KMS-11 (cell line): ENCODE results near the gene THAP9.

Source experiments
- H2AFZ ChIP-seq: fragments of 200-600 bp; sonication (generic); 2 replicates; pipeline ENCODE4 v1.6.1; 2016; ENCODE audit warnings: antibody characterized with exemption, mixed run types, low read depth
- H3K27ac ChIP-seq: fragments of 200-600 bp; sonication (generic); 2 replicates; pipeline ENCODE4 v1.6.1; 2016; ENCODE audit warnings: mild to moderate bottlenecking, mixed run types
- H3K27me3 ChIP-seq: fragments of 200-600 bp; sonication (generic); 2 replicates; pipeline ENCODE4 v1.6.1; 2017; ENCODE audit warnings: mild to moderate bottlenecking, low read depth, mixed run types, moderate library complexity; ENCODE audit not compliant: insufficient read depth
- H3K36me3 ChIP-seq: fragments of 200-600 bp; sonication (generic); 2 replicates; pipeline ENCODE4 v1.6.1; 2017; ENCODE audit warnings: mild to moderate bottlenecking, mixed run types; ENCODE audit not compliant: insufficient read depth
- H3K4me1 ChIP-seq: fragments of 200-600 bp; sonication (generic); 2 replicates; pipeline ENCODE4 v1.6.1; 2016; ENCODE audit warnings: mild to moderate bottlenecking, low read depth, mixed run types; ENCODE audit not compliant: poor library complexity, severe bottlenecking
- H3K4me2 ChIP-seq: fragments of 200-600 bp; sonication (generic); 2 replicates; pipeline ENCODE4 v1.7.0; 2016; ENCODE audit warnings: mild to moderate bottlenecking, mixed run types
- H3K4me3 ChIP-seq: fragments of 200-600 bp; sonication (generic); IDR thresholded peaks from 2 replicates; pipeline ENCODE4 v1.6.1; 2017; ENCODE audit warnings: low read depth, low read length, mixed read lengths; ENCODE audit not compliant: insufficient read depth
- H3K79me2 ChIP-seq: fragments of 200-600 bp; sonication (generic); 2 replicates; pipeline ENCODE4 v1.6.1; 2016; ENCODE audit warnings: low read depth, mixed run types; ENCODE audit not compliant: insufficient read depth
- H3K9ac ChIP-seq: fragments of 200-600 bp; sonication (generic); 2 replicates; pipeline ENCODE4 v1.6.1; 2016; ENCODE audit warnings: mild to moderate bottlenecking, mixed run types
- H4K20me1 ChIP-seq: fragments of 200-600 bp; sonication (generic); 2 replicates; pipeline ENCODE4 v1.6.1; 2016; ENCODE audit warnings: mild to moderate bottlenecking, mixed run types; ENCODE audit not compliant: insufficient read depth
- TF ChIP-seq, protein P1 (sequence below): fragments of 200-600 bp; sonication (generic); conservative IDR thresholded peaks from 2 replicates; pipeline ENCODE4 v1.6.1; 2017; ENCODE audit warnings: low read depth, mild to moderate bottlenecking, antibody characterized with exemption, low read length, moderate library complexity, mixed read lengths

Gene THAP9

DNA sequence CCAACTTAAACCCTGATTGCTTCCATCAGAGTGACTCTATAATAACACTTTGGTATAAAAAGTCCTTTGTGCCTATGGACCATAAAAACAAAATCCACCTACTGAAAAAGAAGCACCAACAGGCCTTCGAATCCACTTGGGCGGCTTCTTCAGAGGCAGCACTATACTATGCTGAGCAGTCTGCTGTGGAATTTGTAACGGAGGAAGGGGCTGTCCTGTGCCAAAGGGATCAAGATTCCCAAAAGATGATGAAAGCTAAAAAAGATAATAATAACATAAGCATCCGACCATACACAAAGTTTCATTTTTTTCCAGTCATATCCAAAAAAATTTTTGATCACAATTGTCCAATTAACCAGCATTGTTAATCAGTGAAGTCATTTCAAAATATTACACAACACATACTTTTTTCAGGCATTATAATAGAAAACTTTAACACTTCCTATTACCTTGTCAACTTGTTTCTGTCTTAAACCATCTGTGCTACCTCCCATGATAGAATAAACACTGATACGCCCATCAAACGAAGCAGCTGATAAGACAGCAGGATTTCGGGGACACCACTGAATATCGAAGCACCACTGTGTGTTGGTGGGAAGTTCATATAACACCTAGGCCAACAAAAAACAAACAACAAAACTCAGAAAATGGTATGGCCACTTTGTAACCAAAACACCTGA, 33.7 kb upstream of the THAP9 start:
- H3K4me2 ChIP-seq, result peak overlapping the region; percentile 31; the same call in 1 of the 2 replicates
- peaks cover 14% of the 10 kb centered on the region; the same call in 1 of the 2 replicates for H3K36me3 ChIP-seq

GRCh38 chr4:82868572-82868971, 32.0 kb upstream of the THAP9 start:
- no peak overlapping the region for H3K27ac ChIP-seq
- no peaks in the 10 kb centered on the region for H3K79me2 ChIP-seq
- no peaks in the 10 kb centered on the region for H4K20me1 ChIP-seq
- H3K4me3 ChIP-seq, result no peak overlapping the region
- H3K4me1 ChIP-seq, result peaks cover 40% of the 10 kb centered on the region
- H3K4me2 ChIP-seq, result no peak overlapping the region
- TF ChIP-seq, protein P1, sequence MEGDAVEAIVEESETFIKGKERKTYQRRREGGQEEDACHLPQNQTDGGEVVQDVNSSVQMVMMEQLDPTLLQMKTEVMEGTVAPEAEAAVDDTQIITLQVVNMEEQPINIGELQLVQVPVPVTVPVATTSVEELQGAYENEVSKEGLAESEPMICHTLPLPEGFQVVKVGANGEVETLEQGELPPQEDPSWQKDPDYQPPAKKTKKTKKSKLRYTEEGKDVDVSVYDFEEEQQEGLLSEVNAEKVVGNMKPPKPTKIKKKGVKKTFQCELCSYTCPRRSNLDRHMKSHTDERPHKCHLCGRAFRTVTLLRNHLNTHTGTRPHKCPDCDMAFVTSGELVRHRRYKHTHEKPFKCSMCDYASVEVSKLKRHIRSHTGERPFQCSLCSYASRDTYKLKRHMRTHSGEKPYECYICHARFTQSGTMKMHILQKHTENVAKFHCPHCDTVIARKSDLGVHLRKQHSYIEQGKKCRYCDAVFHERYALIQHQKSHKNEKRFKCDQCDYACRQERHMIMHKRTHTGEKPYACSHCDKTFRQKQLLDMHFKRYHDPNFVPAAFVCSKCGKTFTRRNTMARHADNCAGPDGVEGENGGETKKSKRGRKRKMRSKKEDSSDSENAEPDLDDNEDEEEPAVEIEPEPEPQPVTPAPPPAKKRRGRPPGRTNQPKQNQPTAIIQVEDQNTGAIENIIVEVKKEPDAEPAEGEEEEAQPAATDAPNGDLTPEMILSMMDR, result no peak
- H2AFZ ChIP-seq, result no peak overlapping the region
- no peak overlapping the region for H3K9ac ChIP-seq
- H3K36me3 ChIP-seq, result peaks cover 14% of the 10 kb centered on the region; the same call in 1 of the 2 replicates
- no peaks in the 10 kb centered on the region for H3K27me3 ChIP-seq

More for the DNA sequence above, 33.7 kb upstream of the THAP9 start:
- Histone ChIP-seq H3K9ac (no peak overlapping the region), H2AFZ (no peak overlapping the region), H3K79me2 (0 out of 2 replicates have a peak, but pooled peaks cover 6% of the 10 kb centered on the region), H3K4me1 (peaks cover 50% of the 10 kb centered on the region), H3K27ac (peak overlapping the region; percentile 48; the same call in 1 of the 2 replicates), H3K27me3 (no peaks in the 10 kb centered on the region), H3K4me3 (no peak overlapping the region), H4K20me1 (no peaks in the 10 kb centered on the region)
- TF ChIP-seq, protein P1, result no peak

DNA sequence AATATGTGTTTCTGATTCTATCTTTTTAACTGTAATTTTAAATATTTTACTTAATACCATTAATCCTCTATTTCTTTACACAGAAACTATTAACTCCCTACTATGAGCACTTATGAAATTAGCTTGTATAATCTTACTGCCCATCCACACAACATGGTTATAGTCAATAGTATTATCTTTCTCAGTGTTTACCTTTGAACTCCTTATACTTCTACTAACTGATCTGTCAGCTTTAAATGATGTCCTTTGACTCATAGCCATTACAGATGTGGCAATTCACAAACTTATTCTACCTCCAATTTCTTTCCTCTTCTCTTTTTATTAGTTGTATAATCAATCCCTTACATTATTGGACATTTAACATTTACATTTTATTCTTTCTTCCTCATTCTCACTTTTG, 15.1 kb upstream of the THAP9 start:
- peaks cover 8% of the 10 kb centered on the region; the same call in 1 of the 2 replicates for H4K20me1 ChIP-seq
- H3K9ac ChIP-seq, result no peak overlapping the region
- no peak overlapping the region for H2AFZ ChIP-seq
- H3K36me3 ChIP-seq, result no peaks in the 10 kb centered on the region; the same call in 1 of the 2 replicates
- H3K4me2 ChIP-seq, result no peak overlapping the region
- H3K79me2 ChIP-seq, result peaks cover 92% of the 10 kb centered on the region
- H3K4me3 ChIP-seq, result no peak overlapping the region
- TF ChIP-seq, protein P1, result no peak
- H3K27me3 ChIP-seq, result no peaks in the 10 kb centered on the region
- H3K27ac ChIP-seq, result no peak overlapping the region
- peaks cover 34% of the 10 kb centered on the region for H3K4me1 ChIP-seq

GRCh38 chr4:82886147-82886942, 14.2 kb upstream of the THAP9 start:
- H3K4me2 ChIP-seq, result 0 out of 2 replicates have a peak overlapping the region, but pooled peaks have one; percentile 15
- H3K4me3 ChIP-seq, result no peak overlapping the region
- peaks cover 8% of the 10 kb centered on the region; the same call in 1 of the 2 replicates for H4K20me1 ChIP-seq
- no peaks in the 10 kb centered on the region for H3K27me3 ChIP-seq
- no peaks in the 10 kb centered on the region for H3K36me3 ChIP-seq
- H3K27ac ChIP-seq, result no peak overlapping the region
- H3K79me2 ChIP-seq, result peaks cover 86% of the 10 kb centered on the region
- H2AFZ ChIP-seq, result no peak overlapping the region
- TF ChIP-seq, protein P1, result no peak
- H3K9ac ChIP-seq, result no peak overlapping the region
- H3K4me1 ChIP-seq, result peaks cover 30% of the 10 kb centered on the region
